Measurements from ENCODE around the gene OXTR.

OXTR gene

GRCh38 chr3:8709801-8710507 is 59.5 kb downstream of the OXTR start:
- no peak for DNase-seq

GRCh38 chr3:8709287-8709686 is 60.1 kb downstream of the OXTR start:
- no peak for DNase-seq

- DNase-seq = no peak
Observed at GRCh38 chr3:8705575-8705974, 63.8 kb downstream of the OXTR start.

- no peak for DNase-seq
Observed at GRCh38 chr3:8702560-8702959, 66.9 kb downstream of the OXTR start.

Data from stimulated activated CD4-positive, alpha-beta T cell treated with anti-CD3 and anti-CD28 coated beads, Interleukin-2, amount 100 ng/mL, for 48 hours (primary cell).